Keratinocyte (primary cell): ENCODE measurements around the gene USP12. TPM values are rescaled to one million over a fixed set of nuclear protein-coding genes. Genes with fewer than 3 reads are reported as not detected.

ENCODE experiments used
- DNase-seq: peaks from one replicate; pipeline ENCODE4 v3.0.0-alpha.2; 2011; ENCODE audit warnings: low read depth, missing footprints, low spot score
- FAIRE-seq: peaks from 2 replicates; lab custom pipeline; 2011; peaks lifted over from hg19 to GRCh38; lab: Jason Lieb, UNC
- H2AFZ ChIP-seq: 2 replicates; pipeline ENCODE4 v1.6.0; 2012; ENCODE audit warnings: low read length, control low read depth, inconsistent platforms; ENCODE audit not compliant: control insufficient read depth
- H3K27ac ChIP-seq: 2 replicates; pipeline ENCODE4 v1.5.1; 2011; ENCODE audit warnings: low read length; ENCODE audit not compliant: control insufficient read depth, insufficient read depth
- H3K27me3 ChIP-seq: 3 replicates; pipeline ENCODE4 v1.6.0; 2011; ENCODE audit warnings: low read length; ENCODE audit not compliant: control insufficient read depth, insufficient read depth; ENCODE audit errors: extremely low read depth
- H3K36me3 ChIP-seq, 2 experiments: 2 replicates in 1 of 2; 3 replicates in 1 of 2; pipeline ENCODE4 v1.5.1; 2011; ENCODE audit warnings: low read length in 2 of 2, mild to moderate bottlenecking in 1 of 2; ENCODE audit not compliant: control insufficient read depth in 2 of 2, insufficient read depth in 2 of 2; ENCODE audit errors: extremely low read depth in 1 of 2
- H3K4me1 ChIP-seq: 3 replicates; pipeline ENCODE4 v1.5.1; 2011; ENCODE audit warnings: low read length; ENCODE audit not compliant: control insufficient read depth, insufficient read depth; ENCODE audit errors: extremely low read depth
- H3K4me2 ChIP-seq: 3 replicates; pipeline ENCODE4 v1.6.0; 2011; ENCODE audit warnings: low read depth, low read length; ENCODE audit not compliant: control insufficient read depth, insufficient read depth; ENCODE audit errors: extremely low read depth
- H3K4me3 ChIP-seq, 3 experiments: fragments of 200-600 bp in 1 of 3; sonication (generic) in 1 of 3; 2 replicates in 2 of 3; 3 replicates in 1 of 3; pipeline ENCODE4 v1.5.1; 2011 to 2016; ENCODE audit warnings: low read length in 3 of 3, mild to moderate bottlenecking in 3 of 3, control low read depth in 2 of 3, inconsistent platforms in 1 of 3, low read depth in 1 of 3, mixed read lengths in 1 of 3, mixed run types in 1 of 3, moderate library complexity in 1 of 3; ENCODE audit not compliant: control insufficient read depth in 2 of 3, insufficient read depth in 2 of 3; ENCODE audit errors: extremely low read depth in 1 of 3
- H3K79me2 ChIP-seq: 2 replicates; pipeline ENCODE4 v1.6.0; 2012; ENCODE audit warnings: low read length; ENCODE audit not compliant: control insufficient read depth, insufficient read depth
- H3K9ac ChIP-seq: 3 replicates; pipeline ENCODE4 v1.6.0; 2011; ENCODE audit warnings: low read length; ENCODE audit not compliant: control insufficient read depth, insufficient read depth; ENCODE audit errors: extremely low read depth
- H3K9me1 ChIP-seq: 3 replicates; pipeline ENCODE4 v1.6.0; 2011; ENCODE audit warnings: low read length; ENCODE audit not compliant: control insufficient read depth, insufficient read depth; ENCODE audit errors: extremely low read depth
- H3K9me3 ChIP-seq: 2 replicates; pipeline ENCODE4 v1.5.1; 2012; ENCODE audit warnings: low read depth, low read length; ENCODE audit not compliant: control insufficient read depth
- H4K20me1 ChIP-seq: 3 replicates; pipeline ENCODE4 v1.6.0; 2011; ENCODE audit warnings: low read length; ENCODE audit not compliant: control insufficient read depth, insufficient read depth; ENCODE audit errors: extremely low read depth
- EZH2 ChIP-seq: IDR thresholded peaks from one replicate; pipeline ENCODE4 v1.6.1; 2012; ENCODE audit warnings: inconsistent platforms, mild to moderate bottlenecking, low read length, moderate library complexity
- dilution Hi-C: fragments of 300-500 bp; cut with MboI; formaldehyde crosslinking; loops from one replicate; pipeline ENCODE4 v1.7.0; 2020; ENCODE audit warnings: low sequenced_read_pairs; ENCODE audit not compliant: extremely low pct_ligation_motif_present
- polyA plus RNA-seq, 5 experiments: library from polyadenylated mRNA; depleted of rRNA in 3 of 5; stranded (reverse) in 3 of 5; stranded (forward) in 1 of 5; unstranded in 1 of 5; fragments of >200 nt; gene quantifications; 1 replicate in 1 of 5; 2 replicates in 3 of 5; 3 replicates in 1 of 5; pipeline versions ENCODE4 v1.2.1 to v1.2.3, GENCODE V29; 2011 to 2012; ENCODE audit warnings: missing spikeins in 2 of 5, low read depth in 1 of 5, low replicate concordance in 1 of 5
- TF ChIP-seq, protein P1 (sequence below), 3 experiments: IDR thresholded peaks in 1 of 3; conservative IDR thresholded peaks in 1 of 3; optimal IDR thresholded peaks in 1 of 3; 2 replicates in 2 of 3; 3 replicates in 1 of 3; pipeline versions ENCODE3 to v1.5.1; 2011; ENCODE audit warnings: low read length in 3 of 3, mild to moderate bottlenecking in 3 of 3, moderate library complexity in 2 of 3, control low read depth in 1 of 3, inconsistent platforms in 1 of 3; ENCODE audit not compliant: insufficient read depth in 2 of 3; ENCODE audit errors: extremely low read depth in 1 of 3

The USP12 gene
- polyA plus RNA-seq, 1 donor (not counting 4 experiments of a cell fraction or from before 2014, with no cell fraction given), result 20.7 TPM

- no peak overlapping the region for H3K9ac ChIP-seq
- DNase-seq, result no peak
- no peak overlapping the region for H3K27ac ChIP-seq
- H4K20me1 ChIP-seq, result no peaks in the 10 kb centered on the region
- no peak overlapping the region for H3K4me2 ChIP-seq
- dilution Hi-C loops, result no loop called here
- no peaks in the 10 kb centered on the region for H3K9me3 ChIP-seq
- FAIRE-seq, result no peak
- no peak for TF ChIP-seq EZH2
- TF ChIP-seq, protein P1, sequence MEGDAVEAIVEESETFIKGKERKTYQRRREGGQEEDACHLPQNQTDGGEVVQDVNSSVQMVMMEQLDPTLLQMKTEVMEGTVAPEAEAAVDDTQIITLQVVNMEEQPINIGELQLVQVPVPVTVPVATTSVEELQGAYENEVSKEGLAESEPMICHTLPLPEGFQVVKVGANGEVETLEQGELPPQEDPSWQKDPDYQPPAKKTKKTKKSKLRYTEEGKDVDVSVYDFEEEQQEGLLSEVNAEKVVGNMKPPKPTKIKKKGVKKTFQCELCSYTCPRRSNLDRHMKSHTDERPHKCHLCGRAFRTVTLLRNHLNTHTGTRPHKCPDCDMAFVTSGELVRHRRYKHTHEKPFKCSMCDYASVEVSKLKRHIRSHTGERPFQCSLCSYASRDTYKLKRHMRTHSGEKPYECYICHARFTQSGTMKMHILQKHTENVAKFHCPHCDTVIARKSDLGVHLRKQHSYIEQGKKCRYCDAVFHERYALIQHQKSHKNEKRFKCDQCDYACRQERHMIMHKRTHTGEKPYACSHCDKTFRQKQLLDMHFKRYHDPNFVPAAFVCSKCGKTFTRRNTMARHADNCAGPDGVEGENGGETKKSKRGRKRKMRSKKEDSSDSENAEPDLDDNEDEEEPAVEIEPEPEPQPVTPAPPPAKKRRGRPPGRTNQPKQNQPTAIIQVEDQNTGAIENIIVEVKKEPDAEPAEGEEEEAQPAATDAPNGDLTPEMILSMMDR (optimal IDR thresholded peaks at IDR 0.05 in 1 of 3, IDR thresholded peaks at IDR 0.05 in 1 of 3, conservative IDR thresholded peaks at IDR 0.05 in 1 of 3; ENCODE audit: extremely low read depth in 1 of 3, insufficient read depth in 2 of 3, low read length in 3 of 3), result no peak
- H3K4me1 ChIP-seq, result no peaks in the 10 kb centered on the region
- no peaks in the 10 kb centered on the region for H3K9me1 ChIP-seq
- H3K79me2 ChIP-seq, result no peaks in the 10 kb centered on the region
- H2AFZ ChIP-seq, result no peak overlapping the region
- H3K4me3 ChIP-seq, result no peak overlapping the region
- H3K27me3 ChIP-seq, result no peaks in the 10 kb centered on the region
- no peaks in the 10 kb centered on the region for H3K36me3 ChIP-seq
Observed at GRCh38 chr13:27183561-27184147, 12.0 kb upstream of the USP12 start.

GRCh38 chr13:27182844-27183497 is 11.4 kb upstream of the USP12 start:
- Histone ChIP-seq H4K20me1 (no peaks in the 10 kb centered on the region), H3K27me3 (no peaks in the 10 kb centered on the region), H3K9me1 (no peaks in the 10 kb centered on the region), H3K36me3 (no peaks in the 10 kb centered on the region), H3K4me1 (no peaks in the 10 kb centered on the region), H3K79me2 (no peaks in the 10 kb centered on the region), H3K27ac (no peak overlapping the region), H2AFZ (no peak overlapping the region), H3K4me2 (no peak overlapping the region), H3K9ac (no peak overlapping the region), H3K4me3 (no peak overlapping the region), H3K9me3 (no peaks in the 10 kb centered on the region)
- DNase-seq, result no peak
- no peak for FAIRE-seq
- dilution Hi-C loops, result no loop called here
- TF ChIP-seq, protein P1 (optimal IDR thresholded peaks at IDR 0.05 in 1 of 3, IDR thresholded peaks at IDR 0.05 in 1 of 3, conservative IDR thresholded peaks at IDR 0.05 in 1 of 3; ENCODE audit: extremely low read depth in 1 of 3, insufficient read depth in 2 of 3, low read length in 3 of 3), result no peak
- no peak for TF ChIP-seq EZH2
